Right atrium auricular region (tissue), 2 donors: Measurements from ENCODE around the gene EVC2. TPM values are rescaled to one million over a fixed set of nuclear protein-coding genes. Genes with fewer than 3 reads are reported as not detected.

Experiments used
- DNase-seq: peaks from one replicate; pipeline ENCODE4 v3.0.0-alpha.2; 2019; ENCODE audit warnings: low spot score
- H3K27ac ChIP-seq, 2 donors: fragments of 200-600 bp; sonication (generic); 1 replicate in 1 of 2; 2 replicates in 1 of 2; pipeline ENCODE4 v1.5.1; 2016 to 2019
- H3K27me3 ChIP-seq, 2 donors: fragments of 200-600 bp; sonication (generic); one replicate each; pipeline versions ENCODE4 v1.5.1 to v1.6.0; 2017 to 2019
- H3K36me3 ChIP-seq: fragments of 200-600 bp; sonication (generic); one replicate; pipeline ENCODE4 v1.5.1; 2016
- H3K4me1 ChIP-seq, 2 donors: fragments of 200-600 bp; sonication (generic); one replicate each; pipeline versions ENCODE4 v1.5.1 to v1.6.0; 2017 to 2019
- H3K4me3 ChIP-seq, 2 donors: fragments of 200-600 bp; sonication (generic); 1 replicate in 1 of 2; 2 replicates in 1 of 2; pipeline ENCODE4 v1.5.1; 2017 to 2019; ENCODE audit warnings: mild to moderate bottlenecking in 1 of 2, moderate library complexity in 1 of 2
- H3K9me3 ChIP-seq, 2 donors: fragments of 200-600 bp; sonication (generic); one replicate each; pipeline ENCODE4 v1.5.1; 2019
- CTCF ChIP-seq, 2 donors: fragments of 200-600 bp; sonication (generic); IDR thresholded peaks; one replicate each; pipeline ENCODE4 v1.5.1; 2019; ENCODE audit warnings: antibody characterized with exemption in 2 of 2
- total RNA-seq, 2 donors: library from RNA; depleted of rRNA; stranded (reverse); fragments of >200 nt; gene quantifications; one replicate each; pipeline ENCODE4 v1.1.0, GENCODE V29; 2016

The EVC2 gene
- total RNA-seq, 2 donors from 2014 or later, result 2.6 to 7.0 TPM

GRCh38 chr4:5685296-5685695, 23.1 kb downstream of the EVC2 start:
- TF ChIP-seq CTCF (IDR thresholded peaks at IDR 0.05), result no peak
- no peak for DNase-seq
- Histone ChIP-seq H3K27me3 (no peaks in the 10 kb centered on the region), H3K27ac (no peak overlapping the region), H3K9me3 (no peaks in the 10 kb centered on the region), H3K4me1 (no peaks in the 10 kb centered on the region), H3K4me3 (no peak overlapping the region), H3K36me3 (peaks cover 44% of the 10 kb centered on the region)

- TF ChIP-seq CTCF (IDR thresholded peaks at IDR 0.05), result no peak
- no peak overlapping the region for H3K27ac ChIP-seq
- H3K4me3 ChIP-seq, result no peak overlapping the region
- H3K4me1 ChIP-seq, result no peaks in the 10 kb centered on the region
- H3K9me3 ChIP-seq, result no peaks in the 10 kb centered on the region
- peaks cover 45% of the 10 kb centered on the region for H3K36me3 ChIP-seq
- no peak for DNase-seq
- H3K27me3 ChIP-seq, result no peaks in the 10 kb centered on the region
These were observed 24.8 kb downstream of the EVC2 start for GRCh38 chr4:5683566-5683965.

- Histone ChIP-seq H3K9me3 (no peaks in the 10 kb centered on the region), H3K4me3 (no peak overlapping the region), H3K36me3 (peaks cover 28% of the 10 kb centered on the region), H3K27me3 (no peaks in the 10 kb centered on the region), H3K4me1 (no peaks in the 10 kb centered on the region), H3K27ac (no peak overlapping the region)
- TF ChIP-seq CTCF (IDR thresholded peaks at IDR 0.05), result no peak
- DNase-seq, result no peak
These were observed 29.4 kb downstream of the EVC2 start for GRCh38 chr4:5678977-5679376.

GRCh38 chr4:5676763-5677162, 31.6 kb downstream of the EVC2 start:
- no peak for TF ChIP-seq CTCF (IDR thresholded peaks at IDR 0.05)
- H3K4me3 ChIP-seq, result no peak overlapping the region
- H3K9me3 ChIP-seq, result no peaks in the 10 kb centered on the region
- H3K4me1 ChIP-seq, result no peaks in the 10 kb centered on the region
- DNase-seq, result no peak
- peaks cover 28% of the 10 kb centered on the region for H3K36me3 ChIP-seq
- no peak overlapping the region for H3K27ac ChIP-seq
- H3K27me3 ChIP-seq, result no peaks in the 10 kb centered on the region

DNA sequence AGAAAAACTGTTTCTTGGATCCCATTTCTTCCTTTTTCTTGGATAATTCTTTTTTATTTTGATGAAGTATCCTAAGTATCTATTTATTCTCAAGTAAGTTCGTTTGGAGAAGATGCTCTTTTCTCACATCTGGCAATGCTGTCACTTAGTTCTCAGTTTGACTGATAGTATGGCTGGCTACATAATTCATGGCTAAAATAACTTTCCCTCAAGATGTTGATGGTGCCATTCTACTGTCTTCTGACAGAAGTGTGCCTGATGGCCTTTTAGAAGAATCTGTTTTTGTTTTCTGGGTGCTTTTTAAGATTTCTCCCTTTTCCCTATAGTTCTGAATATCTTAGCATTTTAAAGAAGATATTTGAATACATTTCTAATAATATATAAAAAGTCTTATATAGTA, 41.6 kb downstream of the EVC2 start:
- DNase-seq, result no peak
- H3K36me3 ChIP-seq, result peaks cover 27% of the 10 kb centered on the region
- H3K27ac ChIP-seq, result no peak overlapping the region
- no peak for TF ChIP-seq CTCF (IDR thresholded peaks at IDR 0.05)
- H3K9me3 ChIP-seq, result peaks cover 0 to 10% of the 10 kb centered on the region in 2 donors
- no peaks in the 10 kb centered on the region for H3K27me3 ChIP-seq
- H3K4me3 ChIP-seq, result no peak overlapping the region
- no peaks in the 10 kb centered on the region for H3K4me1 ChIP-seq

DNA sequence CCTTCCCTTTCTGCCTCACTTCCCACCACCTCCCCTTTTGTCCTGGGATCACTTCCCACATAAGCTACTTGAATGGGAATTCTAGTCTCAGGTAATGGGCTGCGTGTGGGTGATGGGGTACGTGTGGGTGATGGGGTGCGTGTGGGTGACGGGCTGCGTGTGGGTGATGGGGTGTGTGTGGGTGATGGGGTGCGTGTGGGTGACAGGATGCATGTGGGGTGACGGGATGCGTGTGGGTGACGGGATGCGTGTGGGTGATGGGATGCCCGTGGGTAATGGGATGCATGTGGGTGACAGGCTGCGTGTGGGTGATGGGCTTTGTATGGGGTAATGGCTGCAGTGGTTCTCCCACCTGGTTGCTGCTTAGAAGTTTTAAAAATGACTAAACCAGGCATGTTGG, 43.6 kb downstream of the EVC2 start:
- H3K4me3 ChIP-seq, result no peak overlapping the region
- no peak overlapping the region for H3K27ac ChIP-seq
- H3K4me1 ChIP-seq, result no peaks in the 10 kb centered on the region
- peaks cover 29% of the 10 kb centered on the region for H3K36me3 ChIP-seq
- peaks cover 0 to 17% of the 10 kb centered on the region in 2 donors for H3K9me3 ChIP-seq
- TF ChIP-seq CTCF (IDR thresholded peaks at IDR 0.05), result no peak
- DNase-seq, result no peak
- H3K27me3 ChIP-seq, result no peaks in the 10 kb centered on the region
